Activated T-cell treated with anti-CD3 and anti-CD28 coated beads, Interleukin-2, amount 50 U/mL, for 4 hours (primary cell): ENCODE measurements around the gene WFDC9. TPM values are rescaled to one million over a fixed set of nuclear protein-coding genes. Genes with fewer than 3 reads are reported as not detected.
"Not testable (repeated sequence)": the region's sequence is repeated elsewhere in the genome, so short reads cannot be mapped to it uniquely, and the experiment has no call there.

Source experiments
- ATAC-seq, 2 donors: fragments of 200-7000 bp; cut with Tn5 transposase; one replicate each; pipeline ENCODE4 v1.10.0; 2021
- DNase-seq: peaks from one replicate; pipeline ENCODE4 v3.0.0-alpha.2; 2020
- H3K27me3 Mint-ChIP-seq: one replicate; pipeline ENCODE4 v1.8.0; 2021; ENCODE audit warnings: low read depth, mixed read lengths
- H3K36me3 Mint-ChIP-seq: one replicate; pipeline ENCODE4 v1.8.0; 2022; ENCODE audit warnings: mixed read lengths; ENCODE audit not compliant: insufficient read depth
- H3K4me1 Mint-ChIP-seq: one replicate; pipeline ENCODE4 v1.8.0; 2021; ENCODE audit warnings: low read depth, mixed read lengths
- H3K4me3 Mint-ChIP-seq: one replicate; pipeline ENCODE4 v1.8.0; 2021; ENCODE audit warnings: mild to moderate bottlenecking, moderate library complexity, mixed read lengths
- H3K9me3 Mint-ChIP-seq: one replicate; pipeline ENCODE4 v1.8.0; 2021; ENCODE audit warnings: mixed read lengths
- total RNA-seq, 3 donors: library from RNA; stranded (reverse); gene quantifications; one replicate each; pipeline ENCODE4 v1.2.1, GENCODE V29; 2021

The WFDC9 gene
- total RNA-seq, 3 donors from 2014 or later: not detected

GRCh38 chr20:45626540-45626939, 4.5 kb downstream of the WFDC9 start:
- Mint-ChIP-seq H3K27me3 (peaks cover 33% of the 10 kb centered on the region), H3K9me3 (no peaks in the 10 kb centered on the region), H3K4me3 (no peak overlapping the region), H3K4me1 (peaks cover 3% of the 10 kb centered on the region), H3K36me3 (no peaks in the 10 kb centered on the region)
- no peak for ATAC-seq
- DNase-seq: no peak

- Mint-ChIP-seq H3K4me1 (no peaks in the 10 kb centered on the region), H3K9me3 (peaks cover 4% of the 10 kb centered on the region), H3K27me3 (peaks cover 9% of the 10 kb centered on the region), H3K36me3 (no peaks in the 10 kb centered on the region), H3K4me3 (no peak overlapping the region)
- no peak for ATAC-seq
- no peak for DNase-seq
These were observed 9.5 kb downstream of the WFDC9 start for GRCh38 chr20:45621593-45621992.

DNA sequence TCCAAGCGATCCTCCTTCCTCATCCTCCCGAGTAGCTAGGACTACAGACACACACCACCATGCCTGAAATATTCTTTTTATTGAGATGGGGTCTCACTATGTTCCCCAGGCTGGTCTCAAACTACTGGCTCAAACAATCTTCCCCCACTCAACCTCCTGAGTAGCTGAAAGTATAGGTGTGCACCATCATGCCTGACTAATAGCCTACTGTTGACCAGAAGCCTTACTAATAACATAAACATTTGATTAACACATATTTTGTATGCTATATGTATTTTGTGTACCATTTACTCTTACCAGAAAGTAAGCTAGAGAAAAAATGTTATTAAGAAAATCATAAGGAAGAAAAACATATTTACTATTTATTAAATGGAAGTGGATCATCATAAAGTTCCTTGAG, 13.5 kb downstream of the WFDC9 start:
- DNase-seq: no peak

DNA sequence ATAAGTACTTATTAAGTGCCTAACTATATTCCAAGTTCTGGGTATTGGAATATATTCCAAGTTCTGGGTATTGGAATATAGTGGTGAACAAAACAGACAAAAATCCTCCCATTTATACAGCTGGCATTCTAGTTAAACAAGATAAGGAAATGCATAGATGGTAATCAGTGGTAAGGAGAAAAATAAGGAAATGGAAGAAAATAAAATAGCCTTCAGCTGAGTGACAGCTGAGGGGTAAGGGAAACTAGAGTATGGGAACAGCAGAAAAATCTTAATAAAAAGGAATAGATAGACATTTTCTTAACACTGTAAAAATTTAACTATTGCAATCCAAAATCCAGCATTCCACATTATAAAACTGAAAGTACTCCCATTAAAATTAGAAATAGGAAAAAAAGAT, 18.8 kb downstream of the WFDC9 start:
- peaks cover 4% of the 10 kb centered on the region for H3K27me3 Mint-ChIP-seq
- H3K36me3 Mint-ChIP-seq: no peaks in the 10 kb centered on the region
- peaks cover 10% of the 10 kb centered on the region for H3K4me1 Mint-ChIP-seq
- no peak overlapping the region for H3K4me3 Mint-ChIP-seq
- DNase-seq (no peak), ATAC-seq (no peak)
- H3K9me3 Mint-ChIP-seq: peaks cover 5% of the 10 kb centered on the region

More for the DNA sequence above, 13.5 kb downstream of the WFDC9 start:
- H3K4me1 Mint-ChIP-seq: no peaks in the 10 kb centered on the region
- H3K9me3 Mint-ChIP-seq: peaks cover 4% of the 10 kb centered on the region
- H3K4me3 Mint-ChIP-seq: no peak overlapping the region
- H3K36me3 Mint-ChIP-seq: no peaks in the 10 kb centered on the region
- ATAC-seq: no peak
- H3K27me3 Mint-ChIP-seq: no peaks in the 10 kb centered on the region

DNA sequence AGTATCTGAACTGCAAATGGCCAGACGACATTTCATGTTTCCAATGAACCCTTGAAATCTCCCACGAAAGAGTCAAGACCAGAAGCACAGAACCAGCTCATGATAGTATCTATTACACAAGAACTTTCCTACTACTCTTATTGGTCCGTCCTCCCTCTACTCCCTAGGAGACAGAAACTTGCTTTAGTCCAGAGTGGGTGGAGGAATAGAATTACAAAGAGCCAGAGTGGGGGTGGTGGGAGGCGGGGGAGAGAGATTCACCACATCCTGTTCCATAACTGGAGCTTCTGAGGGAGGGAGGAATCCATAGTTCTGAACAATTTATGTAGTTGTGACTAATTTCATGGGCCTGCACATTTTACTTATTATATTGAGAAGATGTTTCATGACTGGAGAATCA, 20.0 kb downstream of the WFDC9 start:
- Mint-ChIP-seq H3K4me3 (no peak overlapping the region), H3K9me3 (peaks cover 11% of the 10 kb centered on the region), H3K4me1 (peaks cover 12% of the 10 kb centered on the region), H3K36me3 (no peaks in the 10 kb centered on the region), H3K27me3 (peaks cover 4% of the 10 kb centered on the region)
- ATAC-seq (peak; percentile 77 to 80), DNase-seq (no peak)

DNA sequence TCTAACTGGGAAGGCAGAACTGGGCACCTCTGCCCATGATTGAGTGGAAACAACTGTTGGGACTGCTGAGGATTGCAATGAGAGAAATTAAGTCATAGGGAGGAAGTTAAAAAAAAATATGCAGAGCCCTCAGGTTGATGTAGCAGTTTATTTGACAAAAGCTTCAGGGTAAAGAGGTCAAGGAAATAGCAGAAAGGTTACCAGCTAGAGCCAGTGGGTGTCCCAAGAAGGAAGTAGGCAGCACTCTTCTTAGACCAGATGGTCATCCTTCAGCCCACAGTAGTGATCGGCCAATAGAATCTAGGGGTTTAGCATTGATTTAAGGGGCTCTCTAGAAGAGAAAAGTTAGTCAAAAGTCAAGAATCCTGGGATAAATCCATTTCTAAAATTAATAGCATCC, 23.3 kb downstream of the WFDC9 start:
- Mint-ChIP-seq H3K9me3 (peaks cover 18% of the 10 kb centered on the region), H3K4me1 (peaks cover 12% of the 10 kb centered on the region), H3K27me3 (peaks cover 9% of the 10 kb centered on the region), H3K4me3 (no peak overlapping the region), H3K36me3 (no peaks in the 10 kb centered on the region)
- no peak for ATAC-seq
- DNase-seq: no peak

- ATAC-seq (no peak), DNase-seq (no peak)
- Mint-ChIP-seq H3K4me3 (no peak overlapping the region), H3K36me3 (no peaks in the 10 kb centered on the region), H3K27me3 (peaks cover 27% of the 10 kb centered on the region), H3K4me1 (no peaks in the 10 kb centered on the region), H3K9me3 (no peaks in the 10 kb centered on the region)
These were observed 35.8 kb downstream of the WFDC9 start for GRCh38 chr20:45595235-45595634.

DNA sequence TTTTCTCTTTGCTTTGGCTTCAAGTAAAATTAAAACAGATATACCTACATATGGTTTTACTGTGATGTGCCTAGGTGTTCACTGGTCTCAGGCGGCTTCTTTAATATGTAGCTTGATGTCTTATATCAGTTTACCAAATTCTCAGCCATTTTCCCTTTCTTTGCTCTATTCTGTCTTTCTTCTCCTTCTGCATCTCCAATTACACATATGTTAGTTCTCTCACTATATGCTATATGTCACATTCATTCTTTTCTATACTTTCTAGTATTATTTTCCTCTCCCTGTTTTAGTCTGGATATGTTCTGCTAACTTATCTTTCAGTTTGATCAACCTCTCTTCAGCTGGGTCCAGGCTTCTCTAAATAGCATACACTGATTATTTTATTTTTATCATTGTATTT, 37.6 kb downstream of the WFDC9 start:
- ATAC-seq: no peak
- DNase-seq: no peak
- no peak overlapping the region for H3K4me3 Mint-ChIP-seq
- no peaks in the 10 kb centered on the region for H3K36me3 Mint-ChIP-seq
- H3K9me3 Mint-ChIP-seq: no peaks in the 10 kb centered on the region
- peaks cover 27% of the 10 kb centered on the region for H3K27me3 Mint-ChIP-seq
- no peaks in the 10 kb centered on the region for H3K4me1 Mint-ChIP-seq

- Mint-ChIP-seq H3K9me3 (no peaks in the 10 kb centered on the region), H3K4me1 (no peaks in the 10 kb centered on the region), H3K27me3 (peaks cover 27% of the 10 kb centered on the region), H3K4me3 (no peak overlapping the region), H3K36me3 (no peaks in the 10 kb centered on the region)
- DNase-seq (no peak), ATAC-seq (peak in 1 of 2 donors; percentile 38)
These were observed 38.4 kb downstream of the WFDC9 start for GRCh38 chr20:45592574-45593189.

- Mint-ChIP-seq H3K9me3 (no peaks in the 10 kb centered on the region), H3K4me3 (no peak overlapping the region), H3K4me1 (no peaks in the 10 kb centered on the region), H3K27me3 (peaks cover 23% of the 10 kb centered on the region), H3K36me3 (no peaks in the 10 kb centered on the region)
- DNase-seq (no peak), ATAC-seq (no peak)
These were observed 41.4 kb downstream of the WFDC9 start for GRCh38 chr20:45589725-45590124.

GRCh38 chr20:45588800-45589199, 42.3 kb downstream of the WFDC9 start:
- Mint-ChIP-seq H3K36me3 (no peaks in the 10 kb centered on the region), H3K9me3 (no peaks in the 10 kb centered on the region), H3K4me3 (no peak overlapping the region), H3K27me3 (peaks cover 18% of the 10 kb centered on the region), H3K4me1 (no peaks in the 10 kb centered on the region)
- ATAC-seq: no peak
- DNase-seq: no peak

DNA sequence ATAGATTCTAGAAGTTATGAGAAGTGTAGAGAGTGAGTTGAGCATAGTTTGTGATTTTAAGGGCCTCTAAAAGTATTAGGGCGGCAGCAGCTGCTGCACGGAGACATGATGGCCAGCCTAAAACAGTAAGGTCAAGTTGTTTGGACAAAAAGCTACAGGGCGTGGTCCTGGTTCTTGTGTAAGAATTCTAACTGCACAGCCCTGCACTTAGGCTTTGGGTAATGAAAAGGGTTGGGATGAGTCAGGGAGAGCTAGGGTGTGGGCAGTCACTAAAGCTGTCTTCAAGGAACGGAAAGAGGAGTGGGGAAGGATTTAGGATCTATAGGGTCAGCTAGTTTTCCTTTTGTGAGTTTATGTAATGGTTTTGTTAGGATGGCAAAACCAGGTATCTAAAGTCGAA, 45.1 kb downstream of the WFDC9 start:
- H3K36me3 Mint-ChIP-seq, H3K4me3 Mint-ChIP-seq, H3K4me1 Mint-ChIP-seq, ATAC-seq, H3K9me3 Mint-ChIP-seq, DNase-seq: not testable (repeated sequence)
- peaks cover 20% of the 10 kb centered on the region for H3K27me3 Mint-ChIP-seq

- not testable (repeated sequence) for H3K4me3 Mint-ChIP-seq, H3K4me1 Mint-ChIP-seq, H3K9me3 Mint-ChIP-seq, ATAC-seq, DNase-seq, H3K36me3 Mint-ChIP-seq
- peaks cover 27% of the 10 kb centered on the region for H3K27me3 Mint-ChIP-seq
These were observed 46.8 kb downstream of the WFDC9 start for GRCh38 chr20:45584294-45584693.

GRCh38 chr20:45583502-45583901, 47.6 kb downstream of the WFDC9 start:
- ATAC-seq: no peak
- Mint-ChIP-seq H3K36me3 (no peaks in the 10 kb centered on the region), H3K4me1 (no peaks in the 10 kb centered on the region), H3K4me3 (no peak overlapping the region), H3K27me3 (peaks cover 31% of the 10 kb centered on the region), H3K9me3 (no peaks in the 10 kb centered on the region)
- no peak for DNase-seq

GRCh38 chr20:45581702-45582101, 49.4 kb downstream of the WFDC9 start:
- Mint-ChIP-seq H3K36me3 (no peaks in the 10 kb centered on the region), H3K4me1 (no peaks in the 10 kb centered on the region), H3K9me3 (no peaks in the 10 kb centered on the region), H3K27me3 (peaks cover 25% of the 10 kb centered on the region), H3K4me3 (no peak overlapping the region)
- no peak for DNase-seq
- no peak for ATAC-seq

- ATAC-seq: no peak
- no peaks in the 10 kb centered on the region for H3K4me1 Mint-ChIP-seq
- no peak within 1 kb of the TSS for H3K4me3 Mint-ChIP-seq
- no peaks in the 10 kb centered on the region for H3K9me3 Mint-ChIP-seq
- peaks cover 30% of the 10 kb centered on the region for H3K27me3 Mint-ChIP-seq
- DNase-seq: no peak
- H3K36me3 Mint-ChIP-seq: no peaks in the 10 kb centered on the region
These were observed 51.9 kb downstream of the WFDC9 start, which contains the start of gene WFDC8 for GRCh38 chr20:45579184-45579583. WFDC8 (minus strand) TSS chr20:45579284; CDS start chr20:45579247, 37 bp downstream.
